SIG-M5 treated with dmso at 0.1 percent for 504 hours (cell line): Measurements from ENCODE around the gene CORO1C.
"Not testable (repeated sequence)": the region's sequence is repeated elsewhere in the genome, so short reads cannot be mapped to it uniquely, and the experiment has no call there.

ENCODE experiments used
- DNase-seq: peaks from one replicate; lab custom pipeline; 2025; ENCODE audit not compliant: unreplicated experiment; lab: John Stamatoyannopoulos, UW

The CORO1C gene

DNA sequence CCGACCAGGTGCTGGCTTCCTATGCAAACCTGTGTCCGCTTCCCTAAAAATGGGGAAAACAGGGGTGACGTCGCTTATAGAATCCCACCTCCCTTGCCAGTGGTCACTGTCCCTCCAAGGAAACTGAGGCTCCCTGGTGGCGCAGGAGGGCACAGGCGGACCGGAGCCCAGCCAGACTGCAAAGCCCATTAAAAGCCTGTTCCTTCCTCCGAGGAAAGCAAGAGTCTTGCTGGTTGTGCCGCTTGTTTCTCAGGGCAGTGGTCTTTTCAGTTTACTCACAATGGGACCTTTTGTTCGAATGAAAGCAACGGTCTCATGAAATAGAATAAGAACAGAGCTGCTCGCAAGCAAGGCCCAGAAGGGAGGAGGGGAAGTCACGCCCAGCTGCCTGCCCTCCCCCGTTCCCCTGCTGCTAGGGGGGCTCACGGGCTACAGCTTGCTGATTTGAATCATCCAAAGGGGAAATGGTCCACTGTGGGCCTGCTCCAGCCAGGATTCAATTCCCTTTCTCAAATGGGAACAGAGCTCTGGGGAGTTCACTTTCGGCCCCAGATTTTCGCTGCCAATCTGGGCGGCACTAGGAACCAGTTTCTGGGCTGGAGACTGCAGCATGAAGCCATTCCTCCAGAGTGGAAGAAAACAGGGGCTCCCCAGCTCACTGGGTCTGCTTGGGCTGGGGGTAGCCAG lies 93.0 kb downstream of the CORO1C start:
- DNase-seq, result no peak

- DNase-seq, result no peak
These were observed 93.9 kb downstream of the CORO1C start for GRCh38 chr12:108637222-108637971.

- DNase-seq, result no peak
These were observed 95.1 kb downstream of the CORO1C start for GRCh38 chr12:108635997-108636808.

- peak; percentile 95 for DNase-seq
These were observed 95.9 kb downstream of the CORO1C start for GRCh38 chr12:108635201-108635996.

- peak; percentile 84 for DNase-seq
These were observed 97.0 kb downstream of the CORO1C start for GRCh38 chr12:108634341-108634751.

GRCh38 chr12:108633534-108634248 lies 97.6 kb downstream of the CORO1C start, which contains the start of gene SELPLG:
Gene SELPLG (minus strand): TSS chr12:108633894. CDS start chr12:108624307, 9,587 bp downstream.
- DNase-seq, result peak; percentile 99

DNA sequence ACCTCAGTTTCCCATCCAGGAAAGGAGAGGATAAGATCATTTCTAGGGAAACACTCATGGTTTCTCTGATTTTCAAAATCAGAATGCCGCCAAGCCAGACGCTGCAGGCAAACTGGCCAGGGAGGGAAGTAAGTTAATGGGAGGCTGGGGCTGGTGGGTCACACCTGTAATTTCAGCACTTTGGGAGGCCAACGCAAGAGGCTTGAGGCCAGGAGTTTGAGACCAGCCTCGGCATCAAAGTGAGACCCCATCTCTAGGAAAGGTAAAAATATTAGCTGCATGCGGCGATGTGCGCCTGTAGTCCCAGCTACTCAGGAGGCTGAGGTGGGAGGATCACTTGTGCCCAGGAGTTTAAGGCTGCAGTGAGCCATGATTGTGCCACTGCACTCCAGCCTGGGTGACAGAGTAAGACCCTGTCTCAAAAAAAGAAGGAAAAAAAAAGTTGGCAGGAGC lies 98.2 kb downstream of the CORO1C start:
- DNase-seq, result no peak

DNA sequence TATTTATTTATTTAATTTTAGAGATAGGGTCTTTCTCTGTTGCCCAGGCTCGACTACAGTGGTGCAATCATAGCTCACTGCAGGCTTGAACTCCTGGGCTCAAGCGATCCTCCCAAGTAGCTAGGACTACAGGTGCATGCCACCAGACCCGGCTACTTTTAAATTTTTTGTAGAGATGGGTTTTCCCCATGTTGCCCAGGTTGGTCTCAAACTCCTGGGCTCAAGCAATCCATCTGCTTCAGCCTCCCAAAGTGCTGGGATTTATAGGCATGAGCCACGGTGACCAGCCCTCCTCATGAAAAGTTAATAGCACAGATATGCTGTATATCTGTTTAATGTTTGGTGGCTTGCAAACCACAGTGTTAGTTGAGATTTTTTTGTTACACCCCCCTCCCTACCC lies 100.1 kb downstream of the CORO1C start:
- not testable (repeated sequence) for DNase-seq

DNA sequence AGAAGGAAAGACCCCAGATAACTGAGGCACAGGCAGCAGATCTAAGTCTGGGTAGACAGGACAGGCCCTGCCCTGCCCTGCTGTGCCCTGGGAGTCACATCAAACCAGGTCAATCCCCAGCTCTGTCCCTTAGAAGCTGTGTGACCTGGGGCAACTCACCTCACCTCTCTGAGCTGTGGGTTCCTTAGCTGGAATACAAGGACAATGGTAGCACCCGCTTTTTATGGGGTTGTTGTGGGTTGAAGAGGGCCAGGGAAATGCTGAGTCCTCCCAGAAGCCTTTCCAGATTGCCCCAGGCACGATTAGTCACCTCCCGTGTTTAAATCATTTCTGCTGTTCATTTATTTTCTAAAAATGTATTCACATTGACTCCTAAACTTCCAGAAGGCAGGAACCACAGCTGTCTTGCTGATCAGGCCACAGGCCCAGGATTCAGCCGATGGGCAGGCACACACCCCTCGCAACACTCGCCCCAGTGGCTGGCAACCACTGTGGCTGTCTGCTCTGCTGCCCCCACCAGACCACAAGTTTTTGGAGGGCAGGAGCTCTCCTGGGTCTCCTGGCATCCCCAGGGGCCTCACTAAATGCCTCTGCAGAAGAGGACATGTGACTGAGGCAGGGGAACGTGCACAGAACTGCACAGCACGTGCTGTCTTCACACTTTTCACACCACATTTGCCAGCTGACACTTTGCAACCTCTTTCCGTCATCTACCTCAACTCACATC lies 100.7 kb downstream of the CORO1C start:
- peak; percentile 14 for DNase-seq

GRCh38 chr12:108629824-108630476 lies 101.4 kb downstream of the CORO1C start:
- no peak for DNase-seq

DNA sequence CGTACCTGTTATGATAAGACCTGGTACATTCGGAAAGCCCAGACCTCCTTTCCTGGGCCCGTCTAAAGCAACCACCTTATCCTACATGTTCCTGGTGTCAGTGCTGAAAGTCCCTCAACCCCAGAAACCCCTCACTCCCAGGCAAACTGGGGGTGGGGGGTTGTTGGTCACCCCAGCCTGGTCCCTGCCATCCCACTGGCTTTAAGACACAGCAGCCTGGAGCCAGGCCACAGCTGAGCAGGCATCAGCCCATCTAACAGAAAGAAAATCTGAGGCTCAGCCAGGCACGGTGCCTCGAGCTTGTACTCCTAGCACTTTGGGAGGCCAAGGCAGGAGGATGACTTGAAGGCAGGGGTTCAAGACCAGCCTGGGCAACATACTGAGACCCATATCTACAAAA lies 102.2 kb downstream of the CORO1C start:
- no peak for DNase-seq

DNA sequence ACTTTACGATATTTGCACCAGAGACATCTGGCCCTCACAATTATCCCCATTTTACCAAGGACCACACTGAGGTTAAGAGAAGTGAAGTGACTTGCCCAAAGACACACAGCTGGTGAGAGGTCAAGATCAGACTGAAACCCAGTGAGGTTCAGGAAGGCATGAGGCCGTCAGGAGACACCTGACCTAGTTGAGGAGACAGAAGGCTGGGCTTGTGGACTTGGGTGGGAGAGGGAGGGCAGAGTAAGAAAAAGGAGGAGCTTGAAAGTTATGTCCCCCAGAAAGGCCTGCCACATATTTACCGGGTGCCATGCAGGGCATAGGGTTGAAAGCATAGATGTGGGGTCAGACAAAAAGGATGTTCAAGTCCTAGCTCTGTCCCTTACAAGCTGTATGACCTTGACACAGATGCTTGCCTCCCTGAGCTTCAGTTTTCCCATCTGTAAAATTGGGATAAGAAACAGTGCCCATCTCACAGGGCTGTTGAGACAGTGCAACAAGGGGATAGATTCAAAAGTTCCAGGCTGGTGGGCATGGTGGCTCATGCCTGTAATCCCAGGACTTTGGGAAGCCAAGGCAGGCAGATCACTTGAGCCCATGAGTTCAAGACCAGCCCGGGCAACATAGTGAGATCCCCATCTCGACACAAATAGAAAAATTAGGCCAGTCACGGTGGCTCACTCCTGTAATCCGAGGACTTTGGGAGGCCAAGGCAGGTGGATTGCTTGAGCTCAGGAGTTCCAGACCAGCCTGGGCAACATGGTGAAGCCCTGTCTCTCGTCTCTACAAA lies 104.0 kb downstream of the CORO1C start:
- no peak for DNase-seq

- no peak for DNase-seq
These were observed 106.1 kb downstream of the CORO1C start for GRCh38 chr12:108625228-108625627.

DNA sequence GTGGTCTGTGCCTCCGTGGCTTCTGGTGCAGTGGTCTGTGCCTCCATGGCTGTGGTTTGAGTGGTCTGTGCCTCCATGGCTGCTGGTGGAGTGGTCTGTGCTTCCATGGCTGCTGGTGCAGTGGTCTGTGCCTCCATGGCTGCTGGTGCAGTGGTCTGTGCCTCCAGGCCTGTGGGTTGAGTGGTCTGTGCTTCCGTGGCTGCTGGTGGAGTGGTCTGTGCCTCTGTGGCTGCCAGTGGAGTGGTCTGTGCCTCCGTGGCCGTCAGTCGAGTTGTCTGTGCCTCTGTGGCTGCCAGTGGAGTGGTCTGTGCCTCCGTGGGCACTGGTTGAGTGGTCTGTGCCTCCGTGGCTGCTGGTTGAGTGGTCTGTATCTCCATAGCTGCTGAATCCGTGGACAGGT lies 107.7 kb downstream of the CORO1C start:
- DNase-seq, result no peak

DNA sequence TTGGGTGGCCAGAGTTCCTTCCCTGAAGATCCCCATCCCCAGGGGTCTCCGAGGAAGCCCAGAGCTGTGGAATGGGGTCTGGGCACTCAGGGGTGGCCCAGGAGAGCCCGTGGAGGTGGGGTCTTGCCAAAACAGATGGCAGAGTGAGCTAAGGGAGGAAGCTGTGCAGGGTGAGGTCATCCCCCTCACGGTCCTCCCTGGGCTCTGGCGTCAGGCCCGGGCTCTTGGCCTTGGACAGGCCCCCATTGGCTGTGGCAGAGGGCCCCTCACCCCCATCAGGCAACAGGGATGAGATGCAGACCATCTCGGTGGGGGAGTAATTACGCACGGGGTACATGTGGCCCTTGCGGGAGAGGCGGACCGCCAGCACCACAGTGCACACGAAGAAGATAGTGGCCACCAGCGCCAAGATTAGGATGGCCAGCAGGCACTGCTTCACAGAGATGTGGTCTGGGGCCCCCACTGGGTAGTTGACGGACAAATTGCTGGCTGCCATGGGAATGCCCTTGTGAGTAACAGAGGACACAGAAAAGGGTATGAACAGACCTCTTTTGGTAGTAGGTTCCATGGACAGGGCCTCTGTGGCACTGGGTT lies 108.3 kb downstream of the CORO1C start:
- no peak for DNase-seq

- peak; percentile 16 for DNase-seq
These were observed 108.9 kb downstream of the CORO1C start for GRCh38 chr12:108622421-108622820.

GRCh38 chr12:108621161-108621560 lies 110.2 kb downstream of the CORO1C start:
- no peak for DNase-seq
